Lower lobe of right lung (tissue), 2 donors: Measurements from ENCODE around the gene SHQ1. TPM values are rescaled to one million over a fixed set of nuclear protein-coding genes. Genes with fewer than 3 reads are reported as not detected.

ENCODE experiments used
- ATAC-seq, 2 donors: fragments of 200-7000 bp; cut with Tn5 transposase; one replicate each; pipeline ENCODE4 v1.9.1; 2020 to 2022; ENCODE audit warnings: mild to moderate bottlenecking in 2 of 2, moderate library complexity in 2 of 2
- DNase-seq: peaks from one replicate; pipeline ENCODE4 v3.0.0-alpha.2; 2020
- H3K27ac ChIP-seq: fragments of 200-600 bp; one replicate; pipeline ENCODE4 v1.8.0; 2022
- H3K27me3 ChIP-seq: fragments of 200-600 bp; one replicate; pipeline ENCODE4 v1.8.0; 2022; ENCODE audit warnings: low read depth
- H3K36me3 ChIP-seq: fragments of 200-600 bp; one replicate; pipeline ENCODE4 v1.8.0; 2022; ENCODE audit warnings: mild to moderate bottlenecking
- H3K4me1 ChIP-seq: fragments of 200-600 bp; one replicate; pipeline ENCODE4 v1.8.0; 2022
- H3K4me3 ChIP-seq: fragments of 200-600 bp; one replicate; pipeline ENCODE4 v1.8.0; 2022; ENCODE audit warnings: mild to moderate bottlenecking
- H3K9me3 ChIP-seq: fragments of 200-600 bp; one replicate; pipeline ENCODE4 v1.8.0; 2022
- CTCF ChIP-seq: fragments of 200-600 bp; IDR thresholded peaks from one replicate; pipeline ENCODE4 v1.8.0; 2022; ENCODE audit warnings: antibody characterized with exemption, mild to moderate bottlenecking
- intact Hi-C: fragments of 100-400 bp; cut with DNase I; formaldehyde crosslinking; loops from one replicate; pipeline ENCODE4 v1.11.0; 2022
- total RNA-seq: library from RNA; stranded (reverse); fragmentation: NEBNext Ultra II Directional; extraction: Animal tissue kit (Norgen Biotek cat#: 25700); gene quantifications from one replicate; pipeline ENCODE4 v1.2.1, GENCODE V29; 2021
- donor health status: DM: no; HTN: yes; CAD: no; lungs with severe emphysema.

SHQ1 gene
- total RNA-seq, 1 donor from 2014 or later: 16.8 TPM

GRCh38 chr3:72760225-72760624, 88.0 kb downstream of the SHQ1 start:
- intact Hi-C loops: no loop called here
- no peak for TF ChIP-seq CTCF
- DNase-seq (no peak), ATAC-seq (no peak)
- Histone ChIP-seq H3K4me1 (peaks cover 6% of the 10 kb centered on the region), H3K27me3 (no peaks in the 10 kb centered on the region), H3K36me3 (no peaks in the 10 kb centered on the region), H3K9me3 (no peaks in the 10 kb centered on the region), H3K27ac (no peak overlapping the region), H3K4me3 (no peak overlapping the region)

- peaks cover 6% of the 10 kb centered on the region for H3K4me1 ChIP-seq
- TF ChIP-seq CTCF: no peak
- intact Hi-C loops: no loop called here
- H3K9me3 ChIP-seq: no peaks in the 10 kb centered on the region
- H3K4me3 ChIP-seq: no peak overlapping the region
- ATAC-seq (peak; percentile 71 to 82), DNase-seq (no peak)
- no peak overlapping the region for H3K27ac ChIP-seq
- no peaks in the 10 kb centered on the region for H3K27me3 ChIP-seq
- H3K36me3 ChIP-seq: no peaks in the 10 kb centered on the region
Observed at GRCh38 chr3:72756900-72757299, 91.3 kb downstream of the SHQ1 start.

- TF ChIP-seq CTCF: no peak
- ATAC-seq: no peak
- no peak overlapping the region for H3K27ac ChIP-seq
- H3K9me3 ChIP-seq: no peaks in the 10 kb centered on the region
- no peak for DNase-seq
- no peak overlapping the region for H3K4me3 ChIP-seq
- intact Hi-C loops: no loop called here
- peaks cover 6% of the 10 kb centered on the region for H3K4me1 ChIP-seq
- H3K27me3 ChIP-seq: no peaks in the 10 kb centered on the region
- no peaks in the 10 kb centered on the region for H3K36me3 ChIP-seq
Observed at GRCh38 chr3:72754582-72754981, 93.7 kb downstream of the SHQ1 start.

GRCh38 chr3:72753495-72753894, 94.8 kb downstream of the SHQ1 start:
- H3K4me1 ChIP-seq: peaks cover 6% of the 10 kb centered on the region
- H3K27ac ChIP-seq: no peak overlapping the region
- H3K9me3 ChIP-seq: no peaks in the 10 kb centered on the region
- intact Hi-C loops: no loop called here
- no peak for DNase-seq
- TF ChIP-seq CTCF: no peak
- no peaks in the 10 kb centered on the region for H3K36me3 ChIP-seq
- no peak overlapping the region for H3K4me3 ChIP-seq
- no peaks in the 10 kb centered on the region for H3K27me3 ChIP-seq
- ATAC-seq: no peak

- DNase-seq (no peak), ATAC-seq (no peak)
- Histone ChIP-seq H3K27me3 (no peaks in the 10 kb centered on the region), H3K27ac (no peak overlapping the region), H3K36me3 (no peaks in the 10 kb centered on the region), H3K4me1 (no peaks in the 10 kb centered on the region), H3K9me3 (no peaks in the 10 kb centered on the region), H3K4me3 (no peak overlapping the region)
- no peak for TF ChIP-seq CTCF
- intact Hi-C loops: no loop called here
Observed at GRCh38 chr3:72750405-72750965, 97.8 kb downstream of the SHQ1 start.

GRCh38 chr3:72748659-72749058, 99.6 kb downstream of the SHQ1 start:
- no peak for TF ChIP-seq CTCF
- no peaks in the 10 kb centered on the region for H3K9me3 ChIP-seq
- intact Hi-C loops: no loop called here
- H3K27ac ChIP-seq: no peak overlapping the region
- H3K4me1 ChIP-seq: no peaks in the 10 kb centered on the region
- no peak overlapping the region for H3K4me3 ChIP-seq
- H3K27me3 ChIP-seq: no peaks in the 10 kb centered on the region
- ATAC-seq (no peak), DNase-seq (no peak)
- no peaks in the 10 kb centered on the region for H3K36me3 ChIP-seq
